Cardiac fibroblast (primary cell): Measurements from ENCODE around the gene STX3.
A peak's percentile ranks its signal among the peaks of the same experiment; 100 is the strongest.
"Not testable (repeated sequence)": the region's sequence is repeated elsewhere in the genome, so short reads cannot be mapped to it uniquely, and the experiment has no call there.

Experiments used
- DNase-seq, 2 donors: peaks; one replicate each; pipeline versions ENCODE4 v3.0.0 to v3.0.0-alpha.2; 2010; ENCODE audit warnings: low read depth in 2 of 2
- H3K4me3 ChIP-seq, 2 donors: replicated peaks in 1 of 2; 1 replicate in 1 of 2; 2 replicates in 1 of 2; pipeline ENCODE4 v1.5.1; 2011; ENCODE audit warnings: low read depth in 2 of 2, low read length in 2 of 2, mild to moderate bottlenecking in 2 of 2, moderate library complexity in 1 of 2
- CTCF ChIP-seq: IDR thresholded peaks from one replicate; pipeline ENCODE4 v1.5.1; 2011; ENCODE audit warnings: low read depth, mild to moderate bottlenecking, low read length, inconsistent platforms

STX3 gene

GRCh38 chr11:59783632-59784090 lies 28.5 kb downstream of the STX3 start:
- TF ChIP-seq CTCF, result no peak
- H3K4me3 ChIP-seq, result no peak overlapping the region
- no peak for DNase-seq

DNA sequence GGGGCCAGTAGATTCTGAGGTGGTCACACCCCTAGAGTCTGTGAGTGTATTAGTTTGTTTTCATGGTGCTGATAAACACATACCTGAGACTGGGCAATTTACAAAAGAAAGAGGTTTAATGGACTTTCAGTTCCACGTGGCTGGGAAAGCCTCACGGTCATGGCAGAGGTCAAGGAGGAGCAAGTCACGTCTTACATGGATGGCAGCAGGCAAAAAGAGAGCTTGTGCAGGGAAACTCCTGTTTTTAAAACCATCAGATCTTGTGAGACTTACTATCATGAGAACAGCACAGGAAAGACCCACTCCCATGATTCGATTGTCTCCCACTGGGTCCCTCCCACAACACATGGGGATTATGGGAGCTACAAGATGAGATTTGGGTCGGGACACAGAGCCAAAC lies 29.3 kb downstream of the STX3 start:
- DNase-seq, result not testable (repeated sequence)

DNA sequence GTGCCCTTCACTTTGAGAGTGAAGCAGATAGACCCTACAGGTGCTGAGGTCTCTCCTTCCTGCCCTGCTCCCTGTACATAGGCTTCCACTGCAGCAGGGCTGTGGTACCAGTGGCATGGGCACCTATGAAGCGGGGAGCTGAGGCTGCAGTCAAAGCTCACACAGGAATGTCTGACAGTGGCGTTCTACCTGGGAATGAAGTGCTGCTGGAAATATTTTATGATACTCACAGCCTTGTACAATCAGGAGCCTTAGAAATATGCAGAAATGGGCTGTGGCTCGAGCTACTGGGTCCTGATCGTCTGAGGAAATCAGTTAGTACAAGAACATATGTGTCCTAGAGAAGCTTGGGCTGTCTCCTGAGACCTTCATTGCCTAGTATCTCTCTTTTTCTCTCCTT lies 30.6 kb downstream of the STX3 start:
- H3K4me3 ChIP-seq, result no peak overlapping the region
- no peak for DNase-seq
- TF ChIP-seq CTCF, result no peak

More for the DNA sequence above, 29.3 kb downstream of the STX3 start:
- H3K4me3 ChIP-seq, result not testable (repeated sequence)

GRCh38 chr11:59787255-59787588 lies 32.0 kb downstream of the STX3 start:
- H3K4me3 ChIP-seq, result no peak overlapping the region
- DNase-seq, result no peak
- no peak for TF ChIP-seq CTCF

GRCh38 chr11:59787816-59788215 lies 32.6 kb downstream of the STX3 start:
- DNase-seq, result peak; percentile 78 to 84
- no peak overlapping the region for H3K4me3 ChIP-seq
- TF ChIP-seq CTCF, result no peak

GRCh38 chr11:59791639-59792038 lies 36.5 kb downstream of the STX3 start:
- DNase-seq, result peak in 1 of 2 donors; percentile 31
- no peak for TF ChIP-seq CTCF
- no peak overlapping the region for H3K4me3 ChIP-seq

DNA sequence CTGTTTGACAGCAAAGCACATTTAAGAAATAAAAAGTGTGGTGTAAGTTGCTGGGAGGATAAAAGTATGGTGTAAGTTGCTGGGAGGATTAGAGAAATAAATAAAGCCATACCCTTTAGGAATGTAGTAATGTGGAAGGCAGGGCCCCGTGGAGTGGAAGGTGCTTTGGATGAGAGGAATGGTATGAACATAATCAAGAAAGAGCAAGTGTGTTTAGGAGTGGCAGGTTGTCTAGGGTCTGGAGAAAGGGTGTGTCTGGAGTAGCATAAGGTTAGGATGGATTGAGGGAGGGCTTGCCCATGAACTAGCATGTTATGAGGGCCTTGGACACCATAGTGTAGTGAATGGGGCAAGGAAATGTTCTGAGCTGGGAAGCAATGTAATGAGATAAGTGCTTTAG lies 37.3 kb downstream of the STX3 start:
- no peak for TF ChIP-seq CTCF
- no peak for DNase-seq
- H3K4me3 ChIP-seq, result no peak overlapping the region
